Lower lobe of right lung (tissue), 2 donors: ENCODE results near the gene NKPD1. TPM values are rescaled to one million over a fixed set of nuclear protein-coding genes. Genes with fewer than 3 reads are reported as not detected.

Experiments
- ATAC-seq, 2 donors: fragments of 200-7000 bp; cut with Tn5 transposase; one replicate each; pipeline ENCODE4 v1.9.1; 2020 to 2022; ENCODE audit warnings: mild to moderate bottlenecking in 2 of 2, moderate library complexity in 2 of 2
- DNase-seq: peaks from one replicate; pipeline ENCODE4 v3.0.0-alpha.2; 2020
- H3K27ac ChIP-seq: fragments of 200-600 bp; one replicate; pipeline ENCODE4 v1.8.0; 2022
- H3K27me3 ChIP-seq: fragments of 200-600 bp; one replicate; pipeline ENCODE4 v1.8.0; 2022; ENCODE audit warnings: low read depth
- H3K36me3 ChIP-seq: fragments of 200-600 bp; one replicate; pipeline ENCODE4 v1.8.0; 2022; ENCODE audit warnings: mild to moderate bottlenecking
- H3K4me1 ChIP-seq: fragments of 200-600 bp; one replicate; pipeline ENCODE4 v1.8.0; 2022
- H3K4me3 ChIP-seq: fragments of 200-600 bp; one replicate; pipeline ENCODE4 v1.8.0; 2022; ENCODE audit warnings: mild to moderate bottlenecking
- H3K9me3 ChIP-seq: fragments of 200-600 bp; one replicate; pipeline ENCODE4 v1.8.0; 2022
- CTCF ChIP-seq: fragments of 200-600 bp; IDR thresholded peaks from one replicate; pipeline ENCODE4 v1.8.0; 2022; ENCODE audit warnings: antibody characterized with exemption, mild to moderate bottlenecking
- intact Hi-C: fragments of 100-400 bp; cut with DNase I; formaldehyde crosslinking; loops from one replicate; pipeline ENCODE4 v1.11.0; 2022
- total RNA-seq: library from RNA; stranded (reverse); fragmentation: NEBNext Ultra II Directional; extraction: Animal tissue kit (Norgen Biotek cat#: 25700); gene quantifications from one replicate; pipeline ENCODE4 v1.2.1, GENCODE V29; 2021
- donor health status: DM: no; HTN: yes; CAD: no; lungs with severe emphysema.

Gene NKPD1
- total RNA-seq, 1 donor from 2014 or later, result not detected

GRCh38 chr19:45142726-45143110, 18.1 kb downstream of the NKPD1 start:
- H3K27ac ChIP-seq, result no peak overlapping the region
- no peaks in the 10 kb centered on the region for H3K9me3 ChIP-seq
- ATAC-seq (no peak), DNase-seq (no peak)
- H3K36me3 ChIP-seq, result peaks cover 62% of the 10 kb centered on the region
- intact Hi-C loops, result no loop called here
- no peak overlapping the region for H3K4me3 ChIP-seq
- no peaks in the 10 kb centered on the region for H3K27me3 ChIP-seq
- H3K4me1 ChIP-seq, result no peaks in the 10 kb centered on the region
- no peak for TF ChIP-seq CTCF

GRCh38 chr19:45142016-45142725, 18.6 kb downstream of the NKPD1 start:
- intact Hi-C loops, result no loop called here
- Histone ChIP-seq H3K9me3 (no peaks in the 10 kb centered on the region), H3K27ac (no peak overlapping the region), H3K27me3 (no peaks in the 10 kb centered on the region), H3K4me1 (no peaks in the 10 kb centered on the region), H3K36me3 (peaks cover 62% of the 10 kb centered on the region), H3K4me3 (no peak overlapping the region)
- no peak for TF ChIP-seq CTCF
- DNase-seq (no peak), ATAC-seq (no peak)

GRCh38 chr19:45141203-45141900, 19.4 kb downstream of the NKPD1 start:
- H3K4me1 ChIP-seq, result no peaks in the 10 kb centered on the region
- intact Hi-C loops, result no loop called here
- no peaks in the 10 kb centered on the region for H3K9me3 ChIP-seq
- TF ChIP-seq CTCF, result no peak
- no peak for DNase-seq
- ATAC-seq, result no peak
- no peaks in the 10 kb centered on the region for H3K27me3 ChIP-seq
- no peak overlapping the region for H3K4me3 ChIP-seq
- H3K27ac ChIP-seq, result no peak overlapping the region
- peaks cover 58% of the 10 kb centered on the region for H3K36me3 ChIP-seq

- intact Hi-C loops, result no loop called here
- Histone ChIP-seq H3K27ac (no peak overlapping the region), H3K9me3 (no peaks in the 10 kb centered on the region), H3K4me3 (no peak overlapping the region), H3K4me1 (no peaks in the 10 kb centered on the region), H3K36me3 (peaks cover 50% of the 10 kb centered on the region), H3K27me3 (no peaks in the 10 kb centered on the region)
- TF ChIP-seq CTCF, result no peak
- DNase-seq, result no peak
- no peak for ATAC-seq
Observed at GRCh38 chr19:45140533-45140932, 20.2 kb downstream of the NKPD1 start.

GRCh38 chr19:45140144-45140503, 20.7 kb downstream of the NKPD1 start:
- no peaks in the 10 kb centered on the region for H3K4me1 ChIP-seq
- no peak overlapping the region for H3K4me3 ChIP-seq
- no peak overlapping the region for H3K27ac ChIP-seq
- DNase-seq (no peak), ATAC-seq (no peak)
- no peaks in the 10 kb centered on the region for H3K27me3 ChIP-seq
- no peak for TF ChIP-seq CTCF
- no peaks in the 10 kb centered on the region for H3K9me3 ChIP-seq
- intact Hi-C loops, result no loop called here
- H3K36me3 ChIP-seq, result peaks cover 45% of the 10 kb centered on the region
